Ovary (tissue), 9 donors: Measurements from ENCODE around the gene CFAP61. TPM values are rescaled to one million over a fixed set of nuclear protein-coding genes. Genes with fewer than 3 reads are reported as not detected.

Source experiments
- DNase-seq, 5 donors: peaks; one replicate each; pipeline ENCODE4 v3.0.0-alpha.2; 2019 to 2020
- H3K27ac ChIP-seq, 2 donors: fragments of 200-600 bp; one replicate each; pipeline versions ENCODE4 v1.5.1 to v1.8.0; 2019 to 2022
- H3K27me3 ChIP-seq: fragments of 200-600 bp; one replicate; pipeline ENCODE4 v1.8.0; 2022
- H3K36me3 ChIP-seq: fragments of 200-600 bp; sonication (generic); one replicate; pipeline ENCODE4 v1.5.1; 2019
- H3K4me1 ChIP-seq: one replicate; pipeline ENCODE4 v1.8.1; 2013; ENCODE audit warnings: mild to moderate bottlenecking, moderate library complexity; ENCODE audit not compliant: insufficient read depth
- H3K4me3 ChIP-seq: fragments of 200-600 bp; sonication (generic); one replicate; pipeline ENCODE4 v1.5.1; 2017
- H3K9me3 ChIP-seq, 2 donors: fragments of 200-600 bp in 1 of 2; sonication (generic) in 1 of 2; one replicate each; pipeline versions ENCODE4 v1.5.1 to v1.8.1; 2013 to 2019; ENCODE audit warnings: mild to moderate bottlenecking in 1 of 2, moderate library complexity in 1 of 2
- EP300 ChIP-seq: sonication (generic); formaldehyde crosslinking; IDR thresholded peaks from one replicate; pipeline ENCODE4 v1.6.1; 2017; ENCODE audit warnings: antibody characterized with exemption
- POLR2A ChIP-seq: fragments of 450-650 bp; IDR thresholded peaks from one replicate; pipeline ENCODE4 v1.6.1; 2017; ENCODE audit warnings: antibody characterized with exemption, mild to moderate bottlenecking, moderate library complexity
- WGBS, 3 donors: extraction: QIAGEN DNeasy Blood & Tissue Kit in 1 of 3; methylation state at CpG; one replicate each; pipeline versions ENCODE4 v1.1.5 to v1.1.7; 2013 to 2017; 5-methylcytosine and 5-hydroxymethylcytosine counted together
- intact Hi-C, 4 donors: fragments of 100-400 bp; cut with DNase I; formaldehyde crosslinking; loops; one replicate each; pipeline versions ENCODE4 v1.11.0 to v1.15.1; 2022 to 2023
- polyA plus RNA-seq, 2 donors: library from polyadenylated mRNA; stranded (reverse); fragments of 200-250 nt in 1 of 2; fragments of 350-450 nt in 1 of 2; fragmentation: Illumina TruSeq in 1 of 2; extraction: RNeasy Lipid Tissue Mini Kit (QIAGEN cat#74804) in 1 of 2; gene quantifications; one replicate each; pipeline ENCODE4 v1.2.3, GENCODE V29; 2013 to 2014
- total RNA-seq, 7 donors: library from RNA; depleted of rRNA in 2 of 7; stranded (reverse); fragments of >200 nt in 2 of 7; fragmentation: NEBNext Ultra II Directional in 3 of 7; extraction: Animal tissue kit (Norgen Biotek cat#: 25700) in 3 of 7; gene quantifications; one replicate each; pipeline versions ENCODE4 v1.1.0 to v1.2.4, GENCODE V29; 2016 to 2023
- TF ChIP-seq, protein P1 (sequence below), 3 donors: fragments of 450-650 bp in 2 of 3; fragments of 200-600 bp in 1 of 3; IDR thresholded peaks; one replicate each; pipeline versions ENCODE4 v1.5.1 to v1.8.0; 2016 to 2022; ENCODE audit warnings: antibody characterized with exemption in 3 of 3, mild to moderate bottlenecking in 1 of 3
- donor health status: DM: no; HTN: no; CAD: no; lungs with moderate emphysema.
- donor health status: DM: no; HTN: no; CAD: no.
- donor health status: Bipolar disorder and iron deficiency.
- donor health status: DM: yes; HTN: yes; CAD: no.
- donor health status: DM: no; HTN: no; CAD: no.
- donor health status: DM: yes; HTN: yes; CAD: no.

Gene CFAP61
- total and polyA plus RNA-seq, 9 donors: 0.12 to 13.1 (median 0.96) TPM; not detected in 1

DNA sequence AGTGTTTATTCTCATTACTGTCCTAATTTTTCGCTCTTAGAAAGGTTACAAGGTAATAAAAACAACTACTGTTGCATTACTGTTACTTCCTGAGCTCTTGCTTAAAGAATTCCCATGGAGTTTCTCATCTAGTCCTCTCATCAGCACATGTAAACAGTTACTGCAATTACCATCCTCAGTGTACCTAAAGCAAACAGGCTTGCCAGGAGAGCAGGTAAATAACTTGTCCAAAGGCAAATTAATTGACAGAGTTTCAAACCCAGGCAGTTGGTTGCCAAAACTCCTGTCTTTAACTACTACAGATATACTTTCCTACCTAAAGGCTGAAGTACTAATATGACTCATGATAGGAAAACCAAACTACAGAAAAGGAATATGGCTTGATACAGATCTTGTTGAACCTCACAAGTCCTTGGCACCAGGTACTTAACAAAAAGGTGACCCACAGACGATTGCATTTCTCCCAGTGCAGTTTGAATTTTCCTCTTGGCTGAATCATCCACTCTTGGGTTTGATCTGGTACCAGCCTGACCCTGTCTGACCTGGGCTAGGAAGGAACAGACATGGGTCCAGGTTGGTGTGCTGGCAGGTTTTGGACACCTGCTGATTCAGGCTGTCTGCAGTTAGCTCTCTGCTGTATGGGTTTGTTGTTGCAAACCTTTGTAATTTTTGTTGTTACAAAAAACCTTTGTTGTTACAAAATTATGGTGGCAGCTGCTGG lies 153.0 kb downstream of the CFAP61 start:
- TF ChIP-seq EP300 (no peak), POLR2A (no peak)
- TF ChIP-seq, protein P1, sequence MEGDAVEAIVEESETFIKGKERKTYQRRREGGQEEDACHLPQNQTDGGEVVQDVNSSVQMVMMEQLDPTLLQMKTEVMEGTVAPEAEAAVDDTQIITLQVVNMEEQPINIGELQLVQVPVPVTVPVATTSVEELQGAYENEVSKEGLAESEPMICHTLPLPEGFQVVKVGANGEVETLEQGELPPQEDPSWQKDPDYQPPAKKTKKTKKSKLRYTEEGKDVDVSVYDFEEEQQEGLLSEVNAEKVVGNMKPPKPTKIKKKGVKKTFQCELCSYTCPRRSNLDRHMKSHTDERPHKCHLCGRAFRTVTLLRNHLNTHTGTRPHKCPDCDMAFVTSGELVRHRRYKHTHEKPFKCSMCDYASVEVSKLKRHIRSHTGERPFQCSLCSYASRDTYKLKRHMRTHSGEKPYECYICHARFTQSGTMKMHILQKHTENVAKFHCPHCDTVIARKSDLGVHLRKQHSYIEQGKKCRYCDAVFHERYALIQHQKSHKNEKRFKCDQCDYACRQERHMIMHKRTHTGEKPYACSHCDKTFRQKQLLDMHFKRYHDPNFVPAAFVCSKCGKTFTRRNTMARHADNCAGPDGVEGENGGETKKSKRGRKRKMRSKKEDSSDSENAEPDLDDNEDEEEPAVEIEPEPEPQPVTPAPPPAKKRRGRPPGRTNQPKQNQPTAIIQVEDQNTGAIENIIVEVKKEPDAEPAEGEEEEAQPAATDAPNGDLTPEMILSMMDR (IDR thresholded peaks at IDR 0.05): no peak
- no peak for DNase-seq
- WGBS, 3 donors: 38 to 57% (median 43%) methylated on average over 2 of the region's 2 CpGs
- Histone ChIP-seq H3K4me1 (no peaks in the 10 kb centered on the region), H3K36me3 (no peaks in the 10 kb centered on the region), H3K27ac (no peak overlapping the region), H3K27me3 (no peaks in the 10 kb centered on the region), H3K4me3 (no peak overlapping the region), H3K9me3 (no peaks in the 10 kb centered on the region)
- intact Hi-C loops: no loop called here

GRCh38 chr20:20205862-20206236 lies 153.5 kb downstream of the CFAP61 start:
- TF ChIP-seq, protein P1 (IDR thresholded peaks at IDR 0.05): no peak
- TF ChIP-seq EP300 (no peak), POLR2A (no peak)
- Histone ChIP-seq H3K36me3 (no peaks in the 10 kb centered on the region), H3K27ac (no peak overlapping the region), H3K27me3 (no peaks in the 10 kb centered on the region), H3K4me3 (no peak overlapping the region), H3K9me3 (no peaks in the 10 kb centered on the region), H3K4me1 (no peaks in the 10 kb centered on the region)
- intact Hi-C loops: no loop called here
- no peak for DNase-seq
- 65 to 87% (median 73%) methylated on average over 1 of the region's 1 CpG for WGBS, 3 donors

- no peaks in the 10 kb centered on the region for H3K27me3 ChIP-seq
- TF ChIP-seq EP300 (no peak), POLR2A (no peak)
- TF ChIP-seq, protein P1 (IDR thresholded peaks at IDR 0.05): no peak
- H3K4me1 ChIP-seq: no peaks in the 10 kb centered on the region
- 58 to 94% (median 71%) methylated on average over 1 of the region's 1 CpG for WGBS, 3 donors
- H3K27ac ChIP-seq: no peak overlapping the region
- DNase-seq: no peak
- H3K9me3 ChIP-seq: no peaks in the 10 kb centered on the region
- no peaks in the 10 kb centered on the region for H3K36me3 ChIP-seq
- no peak overlapping the region for H3K4me3 ChIP-seq
- intact Hi-C loops: no loop called here
Measured at GRCh38 chr20:20206788-20207187, 154.5 kb downstream of the CFAP61 start.

DNA sequence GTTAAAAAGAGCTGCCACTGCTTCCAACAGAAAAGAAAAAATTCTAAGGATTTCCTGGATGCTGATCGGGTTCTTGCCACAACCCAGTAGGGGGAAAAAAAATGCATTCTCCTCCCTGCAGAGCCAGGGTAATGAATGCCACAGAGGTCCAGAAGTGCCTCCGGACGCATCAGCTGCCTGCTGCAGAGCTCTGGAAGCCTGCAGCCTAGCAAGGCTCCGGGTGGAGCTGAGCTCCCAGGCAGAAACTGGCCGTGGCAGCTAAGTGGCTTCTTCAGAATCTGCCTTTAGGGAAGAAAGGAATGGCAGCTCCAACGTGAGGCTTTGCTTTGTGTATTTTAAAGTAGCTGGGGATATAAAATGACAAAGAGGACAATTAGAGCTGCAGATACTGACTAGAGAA lies 155.0 kb downstream of the CFAP61 start:
- no peak overlapping the region for H3K4me3 ChIP-seq
- no peak for TF ChIP-seq POLR2A
- TF ChIP-seq, protein P1 (IDR thresholded peaks at IDR 0.05): no peak
- TF ChIP-seq EP300: no peak
- no peaks in the 10 kb centered on the region for H3K27me3 ChIP-seq
- no peak for DNase-seq
- intact Hi-C loops: no loop called here
- H3K4me1 ChIP-seq: no peaks in the 10 kb centered on the region
- WGBS, 3 donors: 16 to 31% (median 20%) methylated on average over 6 of the region's 6 CpGs
- no peaks in the 10 kb centered on the region for H3K36me3 ChIP-seq
- no peaks in the 10 kb centered on the region for H3K9me3 ChIP-seq
- H3K27ac ChIP-seq: no peak overlapping the region
